BLaER1 treated with 17β-estradiol and CSF1 and Interleukin-3, amounts not matched to agents 10 nM and 100 nM (cell line): ENCODE measurements around the gene FCSK.

Experiments used
- H3K27ac ChIP-seq, 11 experiments: shearing (Covaris generic); formaldehyde crosslinking; 2 replicates each; pipeline ENCODE4 v1.8.1; 2022
- H3K27me3 ChIP-seq, 11 experiments: shearing (Covaris generic); formaldehyde crosslinking; 2 replicates each; pipeline ENCODE4 v1.8.1; 2022
- H3K36me3 ChIP-seq, 11 experiments: shearing (Covaris generic); formaldehyde crosslinking; 2 replicates each; pipeline ENCODE4 v1.8.1; 2022
- H3K4me1 ChIP-seq, 10 experiments: shearing (Covaris generic); formaldehyde crosslinking; 2 replicates each; pipeline ENCODE4 v1.8.1; 2022
- H3K4me2 ChIP-seq, 11 experiments: shearing (Covaris generic); formaldehyde crosslinking; 2 replicates each; pipeline ENCODE4 v1.8.1; 2022
- H3K4me3 ChIP-seq, 10 experiments: shearing (Covaris generic); formaldehyde crosslinking; 2 replicates each; pipeline ENCODE4 v1.8.1; 2022
- H3K9ac ChIP-seq, 11 experiments: shearing (Covaris generic); formaldehyde crosslinking; 2 replicates each; pipeline ENCODE4 v1.8.1; 2022
- H3K9me3 ChIP-seq, 11 experiments: shearing (Covaris generic); formaldehyde crosslinking; replicated peaks in 1 of 11; 2 replicates each; pipeline ENCODE4 v1.8.1; 2022
- H4K20me1 ChIP-seq, 11 experiments: shearing (Covaris generic); formaldehyde crosslinking; 2 replicates each; pipeline ENCODE4 v1.8.1; 2022
- Cebpa-rat ChIP-seq, 11 experiments: shearing (Covaris generic); IDR thresholded peaks; 2 replicates each; pipeline ENCODE4 v1.8.1; 2022

FCSK gene

DNA sequence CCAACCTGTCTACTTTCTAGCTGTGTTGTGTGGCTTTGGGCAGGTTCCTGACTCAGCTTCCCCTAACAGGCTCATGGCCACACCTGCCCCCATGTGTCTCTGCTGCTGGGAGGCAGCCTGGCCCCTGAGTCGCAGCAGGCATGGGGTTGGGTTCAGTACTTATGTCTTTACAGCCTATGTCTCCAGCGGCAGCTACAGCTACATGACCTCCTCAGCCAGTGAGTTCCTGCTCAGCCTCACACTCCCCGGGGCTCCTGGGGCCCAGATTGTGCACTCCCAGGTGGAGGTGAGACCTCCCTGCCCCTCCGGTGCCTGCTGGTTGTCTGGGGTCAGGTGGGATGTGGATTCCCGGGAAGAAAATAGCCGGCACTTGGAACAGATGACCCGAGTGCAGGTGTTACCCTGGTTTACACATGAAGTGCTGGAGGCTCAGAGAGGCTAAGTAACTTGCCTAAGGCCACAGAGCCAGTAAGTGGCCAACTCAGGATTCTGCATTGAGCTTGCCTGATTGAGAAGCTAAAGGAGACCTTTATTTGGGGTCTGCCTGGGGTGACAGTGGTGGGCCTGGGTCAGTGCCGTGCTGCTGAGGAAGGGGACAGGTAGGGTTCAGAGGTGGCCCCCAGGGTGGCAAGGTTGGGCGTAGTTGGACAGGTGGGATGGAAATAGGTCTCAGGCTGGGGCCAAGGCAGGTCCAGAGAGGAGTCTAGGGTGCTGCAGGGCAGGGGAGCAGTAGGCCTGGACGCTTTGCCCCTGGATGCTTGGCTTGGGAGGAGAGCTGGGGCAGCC lies 15.9 kb downstream of the FCSK start:
- no peaks in the 10 kb centered on the region for H3K9me3 ChIP-seq
- no peak overlapping the region for H3K9ac ChIP-seq
- no peak overlapping the region for H3K4me2 ChIP-seq
- H3K27me3 ChIP-seq = peaks cover 0 to 11% (median 0%) of the 10 kb centered on the region in 11 experiments; a peak in 2 of 22 replicates
- TF ChIP-seq Cebpa-rat (IDR thresholded peaks at IDR 0.05) = no peak
- no peak overlapping the region for H3K4me3 ChIP-seq
- H3K4me1 ChIP-seq = peaks cover 0 to 24% (median 18%) of the 10 kb centered on the region in 10 experiments; a peak in 17 of 20 replicates
- no peak overlapping the region for H3K27ac ChIP-seq
- H4K20me1 ChIP-seq = peaks cover 0 to 62% (median 0%) of the 10 kb centered on the region in 11 experiments; a peak in 5 of 22 replicates
- H3K36me3 ChIP-seq = peaks cover 0 to 29% (median 0%) of the 10 kb centered on the region in 11 experiments; a peak in 5 of 22 replicates

GRCh38 chr16:70470927-70471341 lies 16.5 kb downstream of the FCSK start:
- Histone ChIP-seq H3K36me3 (peaks cover 0 to 33% (median 0%) of the 10 kb centered on the region in 11 experiments; a peak in 5 of 22 replicates), H3K4me2 (0 out of 22 replicates have a peak overlapping the region, but pooled peaks of 1 of the 11 experiments have one; percentile 24), H3K9me3 (no peaks in the 10 kb centered on the region), H3K27ac (no peak overlapping the region), H4K20me1 (peaks cover 0 to 62% (median 0%) of the 10 kb centered on the region in 11 experiments; a peak in 5 of 22 replicates), H3K9ac (no peak overlapping the region), H3K4me3 (no peak overlapping the region), H3K4me1 (peaks cover 0 to 24% (median 18%) of the 10 kb centered on the region in 10 experiments; a peak in 17 of 20 replicates), H3K27me3 (peaks cover 0 to 11% (median 0%) of the 10 kb centered on the region in 11 experiments; a peak in 2 of 22 replicates)
- no peak for TF ChIP-seq Cebpa-rat (IDR thresholded peaks at IDR 0.05)

DNA sequence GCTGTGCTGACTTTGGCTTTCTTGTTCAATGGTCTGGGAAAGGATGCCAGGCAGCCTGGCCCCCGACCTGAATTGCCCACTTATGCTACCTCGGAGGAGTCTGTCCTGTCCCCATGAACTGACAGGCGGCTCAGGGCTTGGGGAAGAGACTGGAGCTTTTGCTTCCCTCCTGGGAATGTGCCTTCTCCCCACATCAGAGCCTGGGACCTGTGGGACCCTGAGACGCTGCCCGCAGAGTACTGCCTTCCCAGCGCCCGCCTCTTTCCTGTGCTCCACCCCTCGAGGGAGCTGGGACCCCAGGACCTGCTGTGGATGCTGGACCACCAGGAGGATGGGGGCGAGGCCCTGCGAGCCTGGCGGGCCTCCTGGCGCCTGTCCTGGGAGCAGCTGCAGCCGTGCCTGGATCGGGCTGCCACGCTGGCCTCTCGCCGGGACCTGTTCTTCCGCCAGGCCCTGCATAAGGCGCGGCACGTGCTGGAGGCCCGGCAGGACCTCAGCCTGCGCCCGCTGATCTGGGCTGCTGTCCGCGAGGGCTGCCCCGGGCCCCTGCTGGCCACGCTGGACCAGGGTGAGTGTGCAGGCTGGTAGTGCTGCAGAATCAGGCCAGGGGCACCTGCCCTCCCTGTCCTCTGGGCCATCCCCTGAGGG lies 18.5 kb downstream of the FCSK start:
- H3K27me3 ChIP-seq = peaks cover 0 to 11% (median 0%) of the 10 kb centered on the region in 11 experiments; a peak in 2 of 22 replicates
- H3K9ac ChIP-seq = peak overlapping the region in 7 of 11 experiments; percentile 11 to 52 (median 38); a peak in 7 of 22 replicates
- peaks cover 14 to 40% (median 20%) of the 10 kb centered on the region in 10 experiments for H3K4me1 ChIP-seq
- H4K20me1 ChIP-seq = peaks cover 0 to 58% (median 0%) of the 10 kb centered on the region in 11 experiments; a peak in 6 of 22 replicates
- H3K36me3 ChIP-seq = peaks cover 0 to 23% (median 4%) of the 10 kb centered on the region in 11 experiments; a peak in 9 of 22 replicates
- no peaks in the 10 kb centered on the region for H3K9me3 ChIP-seq
- peak overlapping the region in 9 of 11 experiments; percentile 44 to 78 (median 57); a peak in 17 of 22 replicates for H3K4me2 ChIP-seq
- H3K27ac ChIP-seq = no peak overlapping the region
- H3K4me3 ChIP-seq = no peak overlapping the region
- TF ChIP-seq Cebpa-rat (IDR thresholded peaks at IDR 0.05) = no peak

DNA sequence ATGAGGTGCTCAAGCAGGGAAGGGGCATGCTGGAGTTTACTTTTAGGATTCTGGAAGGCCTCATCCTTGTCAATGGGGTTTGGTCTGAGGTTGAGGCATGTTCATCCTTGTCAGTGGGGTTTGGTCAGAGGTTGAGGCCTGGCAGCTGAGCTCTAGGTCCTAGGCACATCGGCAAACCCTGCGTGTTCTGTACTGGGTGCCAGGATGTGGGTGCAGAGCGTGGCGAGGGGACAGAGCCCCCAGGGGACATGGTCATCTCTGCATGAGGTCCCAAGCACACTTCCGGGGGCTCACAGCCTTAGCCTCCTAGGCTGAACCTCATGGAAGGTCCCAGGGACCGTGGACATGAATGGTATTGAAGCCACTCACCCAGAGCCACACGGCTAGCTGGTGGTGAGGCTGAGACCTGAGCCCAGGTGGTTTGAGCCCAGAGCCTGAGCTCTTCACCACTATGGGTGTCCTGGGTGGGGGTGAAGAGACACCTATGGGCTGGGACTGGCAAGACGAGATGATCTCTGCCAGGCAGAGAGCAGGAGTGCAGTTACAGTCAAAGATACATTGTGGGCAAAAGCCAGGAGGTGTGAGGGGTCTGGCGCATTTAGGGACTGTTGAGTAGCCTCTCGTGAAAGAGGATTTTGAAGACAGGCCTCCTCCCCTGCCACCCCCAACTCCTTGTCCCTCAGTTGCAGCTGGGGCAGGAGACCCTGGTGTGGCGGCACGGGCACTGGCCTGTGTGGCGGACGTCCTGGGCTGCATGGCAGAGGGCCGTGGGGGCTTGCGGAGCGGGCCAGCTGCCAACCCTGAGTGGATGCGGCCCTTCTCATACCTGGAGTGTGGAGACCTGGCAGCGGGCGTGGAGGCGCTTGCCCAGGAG lies 19.3 kb downstream of the FCSK start:
- Histone ChIP-seq H3K4me1 (peaks cover 17 to 45% (median 23%) of the 10 kb centered on the region in 10 experiments), H3K4me3 (no peak overlapping the region), H3K4me2 (peak overlapping the region in 9 of 11 experiments; percentile 44 to 78 (median 57); a peak in 17 of 22 replicates), H3K36me3 (peaks cover 0 to 31% (median 10%) of the 10 kb centered on the region in 11 experiments; a peak in 17 of 22 replicates), H3K27me3 (peaks cover 0 to 11% (median 0%) of the 10 kb centered on the region in 11 experiments; a peak in 2 of 22 replicates), H3K27ac (no peak overlapping the region), H4K20me1 (peaks cover 0 to 60% (median 0%) of the 10 kb centered on the region in 11 experiments; a peak in 6 of 22 replicates), H3K9ac (peak overlapping the region in 3 of 11 experiments; percentile 38 to 52 (median 50); a peak in 2 of 22 replicates), H3K9me3 (no peaks in the 10 kb centered on the region)
- no peak for TF ChIP-seq Cebpa-rat (IDR thresholded peaks at IDR 0.05)

- peaks cover 6 to 39% (median 18%) of the 10 kb centered on the region in 11 experiments for H3K36me3 ChIP-seq
- peaks cover 24 to 53% (median 27%) of the 10 kb centered on the region in 10 experiments for H3K4me1 ChIP-seq
- TF ChIP-seq Cebpa-rat (IDR thresholded peaks at IDR 0.05) = no peak
- no peak overlapping the region for H3K4me3 ChIP-seq
- H3K4me2 ChIP-seq = no peak overlapping the region
- no peaks in the 10 kb centered on the region for H3K9me3 ChIP-seq
- H3K27me3 ChIP-seq = peaks cover 0 to 11% (median 0%) of the 10 kb centered on the region in 11 experiments; a peak in 2 of 22 replicates
- H3K27ac ChIP-seq = no peak overlapping the region
- peaks cover 0 to 67% (median 0%) of the 10 kb centered on the region in 11 experiments; a peak in 7 of 22 replicates for H4K20me1 ChIP-seq
- no peak overlapping the region for H3K9ac ChIP-seq
These were observed 20.1 kb downstream of the FCSK start for GRCh38 chr16:70474320-70475053.

DNA sequence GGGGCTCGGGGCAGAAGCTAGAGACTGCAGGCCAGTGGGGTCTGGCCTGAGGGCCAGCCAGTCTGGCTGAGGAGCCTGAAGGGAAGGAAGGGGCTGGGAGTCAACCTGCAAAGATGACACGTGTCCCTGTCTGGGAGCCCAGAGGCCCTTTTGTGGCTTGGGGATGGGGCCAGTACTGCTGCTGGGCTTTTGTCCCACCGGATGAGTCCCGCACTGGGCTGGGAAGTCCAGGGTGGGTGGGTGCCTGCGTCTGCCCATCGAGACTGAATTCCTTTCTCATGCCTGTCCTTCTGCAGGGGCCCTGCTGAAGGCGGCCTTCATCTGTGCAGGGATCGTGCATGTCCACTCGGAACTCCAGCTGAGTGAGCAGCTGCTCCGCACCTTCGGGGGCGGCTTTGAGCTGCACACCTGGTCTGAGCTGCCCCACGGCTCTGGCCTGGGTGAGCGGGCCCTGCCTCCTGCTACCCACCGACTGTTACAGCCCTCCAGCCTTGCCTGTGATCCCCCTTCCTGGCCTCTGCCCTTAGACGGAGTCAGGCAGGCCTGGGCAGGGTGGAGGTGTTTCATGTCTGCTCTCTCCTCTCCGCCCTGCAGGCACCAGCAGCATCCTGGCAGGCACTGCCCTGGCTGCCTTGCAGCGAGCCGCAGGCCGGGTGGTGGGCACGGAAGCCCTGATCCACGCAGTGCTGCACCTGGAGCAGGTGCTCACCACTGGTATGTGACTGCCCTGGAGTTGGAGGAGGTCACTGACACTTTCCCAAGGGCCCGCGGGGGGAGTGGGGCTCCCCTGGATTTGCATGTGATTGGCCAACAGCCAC lies 20.9 kb downstream of the FCSK start:
- H3K27ac ChIP-seq = no peak overlapping the region

More for the DNA sequence above, 20.9 kb downstream of the FCSK start:
- H3K4me1 ChIP-seq = peaks cover 24 to 53% (median 27%) of the 10 kb centered on the region in 10 experiments
- H3K4me3 ChIP-seq = no peak overlapping the region
- H3K9ac ChIP-seq = no peak overlapping the region
- peaks cover 0 to 11% (median 0%) of the 10 kb centered on the region in 11 experiments; a peak in 2 of 22 replicates for H3K27me3 ChIP-seq
- TF ChIP-seq Cebpa-rat (IDR thresholded peaks at IDR 0.05) = no peak
- H3K4me2 ChIP-seq = no peak overlapping the region
- H4K20me1 ChIP-seq = peaks cover 0 to 71% (median 0%) of the 10 kb centered on the region in 11 experiments; a peak in 7 of 22 replicates
- H3K9me3 ChIP-seq = no peaks in the 10 kb centered on the region
- H3K36me3 ChIP-seq = peaks cover 14 to 47% (median 26%) of the 10 kb centered on the region in 11 experiments
